ENCODE data around the gene PHACTR4.
"Not testable (repeated sequence)": the region's sequence is repeated elsewhere in the genome, so short reads cannot be mapped to it uniquely, and the experiment has no call there.

PHACTR4 gene

GRCh38 chr1:28437264-28437923 is 67.9 kb downstream of the PHACTR4 start:
- DNase-seq (ENCODE audit: low read depth), result peak; percentile 76

GRCh38 chr1:28437924-28438699 is 68.6 kb downstream of the PHACTR4 start:
- DNase-seq (ENCODE audit: low read depth), result peak; percentile 97

- no peak for DNase-seq (ENCODE audit: low read depth)
Observed at GRCh38 chr1:28439320-28439719, 69.8 kb downstream of the PHACTR4 start.

GRCh38 chr1:28441674-28442073 is 72.1 kb downstream of the PHACTR4 start:
- peak; percentile 41 for DNase-seq (ENCODE audit: low read depth)

- DNase-seq (ENCODE audit: low read depth), result no peak
Observed at GRCh38 chr1:28443550-28443949, 74.0 kb downstream of the PHACTR4 start.

GRCh38 chr1:28447679-28448078 is 78.1 kb downstream of the PHACTR4 start:
- no peak for DNase-seq (ENCODE audit: low read depth)

GRCh38 chr1:28448094-28448611 is 78.6 kb downstream of the PHACTR4 start:
- DNase-seq (ENCODE audit: low read depth), result not testable (repeated sequence)

GRCh38 chr1:28449904-28450303 is 80.4 kb downstream of the PHACTR4 start:
- DNase-seq (ENCODE audit: low read depth), result no peak

GRCh38 chr1:28450561-28450960 is 81.0 kb downstream of the PHACTR4 start:
- no peak for DNase-seq (ENCODE audit: low read depth)

GRCh38 chr1:28451011-28451410 is 81.5 kb downstream of the PHACTR4 start:
- DNase-seq (ENCODE audit: low read depth), result no peak

- peak; percentile 89 for DNase-seq (ENCODE audit: low read depth)
Observed at GRCh38 chr1:28456078-28456477, 86.5 kb downstream of the PHACTR4 start.

GRCh38 chr1:28457678-28458077 is 88.1 kb downstream of the PHACTR4 start:
- DNase-seq (ENCODE audit: low read depth), result no peak

- no peak for DNase-seq (ENCODE audit: low read depth)
Observed at GRCh38 chr1:28458237-28459228, 89.0 kb downstream of the PHACTR4 start.

GRCh38 chr1:28466226-28466778 is 96.8 kb downstream of the PHACTR4 start:
- no peak for DNase-seq (ENCODE audit: low read depth)

GRCh38 chr1:28470146-28470545 is 100.6 kb downstream of the PHACTR4 start:
- DNase-seq (ENCODE audit: low read depth), result peak; percentile 23

GRCh38 chr1:28479497-28479896 is 110.0 kb downstream of the PHACTR4 start:
- DNase-seq (ENCODE audit: low read depth), result not testable (repeated sequence)

GRCh38 chr1:28480308-28480707 is 110.8 kb downstream of the PHACTR4 start:
- DNase-seq (ENCODE audit: low read depth), result no peak

GRCh38 chr1:28482138-28482537 is 112.6 kb downstream of the PHACTR4 start:
- no peak for DNase-seq (ENCODE audit: low read depth)

GRCh38 chr1:28482702-28483101 is 113.2 kb downstream of the PHACTR4 start:
- DNase-seq (ENCODE audit: low read depth), result no peak

- no peak for DNase-seq (ENCODE audit: low read depth)
Observed at GRCh38 chr1:28494737-28495136, 125.2 kb downstream of the PHACTR4 start.

- DNase-seq (ENCODE audit: low read depth), result no peak
Observed at GRCh38 chr1:28499553-28499952, 130.0 kb downstream of the PHACTR4 start.

- DNase-seq (ENCODE audit: low read depth), result no peak
Observed at GRCh38 chr1:28501925-28502324, 132.4 kb downstream of the PHACTR4 start.

Measured in iris pigment epithelial cell (primary cell).